Measurements from ENCODE around the gene MANF.
"Not testable (repeated sequence)": the region's sequence is repeated elsewhere in the genome, so short reads cannot be mapped to it uniquely, and the experiment has no call there.

Gene MANF

GRCh38 chr3:51384726-51385473 lies at the start of gene MANF:
TSS of gene MANF (plus strand) at chr3:51385291. CDS start at chr3:51385343, 52 bp downstream.
- peak; percentile 90 for DNase-seq

DNA sequence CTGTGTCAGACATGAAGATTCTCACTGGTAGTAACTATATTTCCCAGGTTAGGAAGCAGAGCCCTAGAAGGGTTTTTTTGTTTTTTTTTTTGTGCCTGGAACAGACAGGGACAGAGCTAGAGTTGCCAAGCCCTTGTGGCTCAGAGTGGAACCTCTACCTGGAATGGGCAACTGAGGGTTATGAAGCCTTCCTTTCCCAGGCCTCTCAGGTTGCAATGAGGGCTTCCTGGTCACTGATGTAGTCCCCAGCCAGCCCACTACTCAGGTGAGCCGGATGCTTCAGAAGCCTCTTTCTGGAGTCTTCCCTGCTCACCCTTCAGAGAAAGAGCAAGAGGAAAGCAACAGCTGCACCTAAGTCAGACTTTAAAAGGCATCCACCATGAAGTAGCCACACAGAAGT lies 48.8 kb upstream of the MANF start:
- DNase-seq, result no peak

- DNase-seq, result no peak
These were observed 47.4 kb upstream of the MANF start for GRCh38 chr3:51337666-51338065.

GRCh38 chr3:51338632-51339031 lies 46.5 kb upstream of the MANF start:
- DNase-seq, result no peak

DNA sequence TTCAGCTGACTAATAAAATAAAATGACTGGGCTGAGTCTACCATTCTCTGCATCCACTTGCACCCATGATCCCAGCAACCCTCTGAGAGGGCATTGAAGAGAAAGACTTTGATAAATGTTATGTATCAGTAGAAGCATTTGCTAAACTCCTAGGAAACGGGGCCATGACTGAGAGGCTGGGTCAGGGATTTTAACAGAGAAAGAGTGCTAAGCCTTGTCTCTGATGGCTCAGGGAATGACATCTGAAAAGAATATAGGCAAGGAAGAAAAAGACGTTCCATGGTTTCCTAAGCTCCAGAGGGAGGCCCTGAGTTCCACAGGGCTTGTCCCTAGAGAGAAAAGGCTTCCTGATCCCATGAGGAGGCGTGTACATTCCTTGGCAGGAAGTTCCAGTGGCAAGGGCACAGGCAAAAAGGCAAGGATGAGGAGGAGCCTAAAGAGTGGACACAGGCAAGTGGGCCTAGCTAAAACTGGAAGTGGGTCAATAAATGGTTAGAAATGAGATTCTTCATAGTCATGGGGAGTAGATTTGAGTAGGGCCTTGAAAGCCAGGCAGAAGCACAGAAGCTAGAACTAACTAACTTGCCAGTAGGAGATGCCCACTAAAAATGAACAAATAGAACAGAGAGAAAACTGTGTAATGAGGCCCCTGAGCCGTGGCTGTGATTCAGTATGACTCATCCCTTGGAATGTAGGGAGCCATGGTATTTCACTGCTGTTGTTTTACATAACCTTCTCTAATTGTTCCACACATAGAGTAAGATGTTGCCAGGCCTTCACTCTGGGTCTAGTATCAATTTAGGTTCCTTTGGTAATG lies 44.9 kb upstream of the MANF start:
- no peak for DNase-seq

- DNase-seq, result no peak
These were observed 44.0 kb upstream of the MANF start for GRCh38 chr3:51340989-51341636.

DNA sequence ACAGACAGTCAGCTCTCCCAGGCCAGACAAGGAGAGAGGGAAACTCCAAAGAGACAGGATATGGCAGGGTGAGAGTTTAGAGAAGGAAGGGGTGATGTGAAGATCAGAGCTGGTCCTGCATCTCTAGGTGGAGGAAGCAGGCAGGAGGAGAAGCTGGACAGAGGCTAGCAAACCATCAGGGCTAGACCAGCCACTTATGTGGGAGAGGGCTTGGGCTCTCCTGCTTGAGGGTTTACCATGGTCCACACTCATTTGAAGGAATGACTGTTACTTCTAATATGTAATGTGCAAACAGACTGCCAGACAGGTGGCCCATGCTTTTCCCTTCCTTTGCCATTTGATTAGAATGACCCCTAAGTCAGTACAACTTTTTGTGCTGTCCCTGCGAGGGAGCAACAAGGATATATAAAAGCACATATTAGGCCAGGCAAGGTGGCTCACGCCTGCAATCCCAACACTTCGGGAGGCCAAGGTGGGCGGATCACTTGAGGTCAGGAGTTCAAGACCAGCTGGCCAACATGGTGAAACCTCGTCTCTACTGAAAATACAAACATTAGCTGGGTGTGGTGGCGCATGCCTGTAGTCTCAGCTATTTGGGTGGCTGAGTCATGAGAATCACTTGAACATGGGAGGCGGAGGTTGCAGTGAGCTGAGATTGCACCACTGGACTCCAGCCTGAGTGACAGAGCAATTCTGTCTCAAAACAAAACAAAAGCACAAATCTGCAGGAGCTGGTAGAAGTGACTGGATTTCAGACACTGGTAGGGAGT lies 41.0 kb upstream of the MANF start:
- DNase-seq, result no peak

GRCh38 chr3:51350751-51351150 lies 34.3 kb upstream of the MANF start:
- DNase-seq, result no peak

DNA sequence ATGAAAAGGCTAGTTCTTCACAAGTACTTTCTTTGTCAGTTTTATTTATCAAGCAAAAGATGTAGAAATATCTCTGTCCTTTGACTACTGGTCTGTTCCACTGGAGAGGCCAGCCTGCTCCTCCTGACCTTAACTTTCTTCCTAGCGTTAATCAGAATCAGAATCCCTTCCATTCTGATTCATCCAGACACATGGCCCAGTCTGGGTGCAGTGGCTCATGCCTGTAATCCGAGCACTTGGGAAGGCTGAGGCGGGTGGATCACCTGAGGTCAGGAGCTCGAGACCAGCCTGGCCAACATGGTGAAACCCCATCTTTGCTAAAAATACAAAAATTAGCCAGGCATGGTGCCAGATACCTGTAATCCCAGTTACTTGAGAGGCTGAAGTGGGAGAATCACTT lies 32.0 kb upstream of the MANF start:
- DNase-seq, result no peak

GRCh38 chr3:51353691-51354090 lies 31.4 kb upstream of the MANF start:
- DNase-seq, result no peak

DNA sequence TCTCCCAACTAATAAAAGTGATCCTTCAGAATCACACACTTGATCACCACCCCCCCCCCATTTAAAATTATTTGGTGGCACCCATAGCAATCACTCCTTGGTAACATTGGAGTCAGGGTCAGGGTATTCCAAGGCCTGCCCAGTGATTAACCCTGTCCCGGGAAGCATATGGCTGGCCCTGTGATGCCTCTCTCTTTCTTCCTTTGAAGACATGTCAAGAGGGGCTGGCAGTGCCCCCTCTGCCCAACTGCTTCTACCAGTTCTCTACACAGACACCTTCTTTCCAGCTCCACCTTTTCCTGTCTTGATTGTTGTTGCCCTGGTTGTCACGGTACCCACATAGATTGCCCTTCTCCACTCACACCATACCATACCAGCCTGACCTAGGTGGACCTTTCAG lies 30.9 kb upstream of the MANF start:
- no peak for DNase-seq

DNA sequence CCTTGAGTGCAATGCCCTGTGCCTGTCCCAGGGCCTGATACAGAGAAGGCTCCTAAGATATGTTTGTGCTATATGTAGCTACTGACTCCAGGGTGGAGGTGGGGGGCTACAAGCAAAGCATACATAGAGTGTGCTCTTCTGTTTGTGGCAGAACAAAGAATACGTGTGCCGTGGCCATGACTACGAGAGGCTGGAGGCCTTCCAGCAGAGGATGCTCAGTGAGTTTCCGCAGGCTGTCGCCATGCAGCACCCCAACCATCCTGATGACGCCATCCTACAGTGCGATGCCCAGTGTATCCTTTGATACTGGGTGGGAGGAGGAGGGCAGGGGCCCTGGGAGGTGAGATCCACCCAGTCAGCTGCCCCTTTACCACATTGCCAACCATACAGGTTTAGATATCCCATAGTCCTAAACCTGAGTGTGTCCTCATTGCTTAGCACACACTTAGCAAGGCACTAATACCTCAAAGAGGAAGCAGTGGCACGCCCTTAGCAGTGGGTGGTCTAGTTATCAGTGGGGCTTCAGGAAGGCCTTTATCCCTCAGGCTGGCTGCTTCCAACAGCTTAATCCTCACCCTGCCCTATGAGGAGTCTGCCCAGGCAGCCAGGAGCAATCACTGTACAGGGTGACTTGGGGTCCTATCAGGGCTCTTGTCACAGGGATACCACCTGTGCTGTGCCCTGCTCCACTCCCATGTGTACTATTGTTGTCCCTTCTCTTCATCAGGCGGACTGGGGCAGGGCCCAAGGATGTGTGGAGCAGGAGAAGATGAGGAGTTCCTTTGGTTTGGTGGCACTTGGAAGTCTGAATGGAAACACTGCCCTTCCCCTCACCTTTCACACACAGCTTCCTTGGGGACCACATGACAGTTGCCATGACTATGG lies 30.1 kb upstream of the MANF start:
- DNase-seq, result no peak

- no peak for DNase-seq
These were observed 29.1 kb upstream of the MANF start for GRCh38 chr3:51355891-51356578.

- no peak for DNase-seq
These were observed 27.2 kb upstream of the MANF start for GRCh38 chr3:51357856-51358255.

DNA sequence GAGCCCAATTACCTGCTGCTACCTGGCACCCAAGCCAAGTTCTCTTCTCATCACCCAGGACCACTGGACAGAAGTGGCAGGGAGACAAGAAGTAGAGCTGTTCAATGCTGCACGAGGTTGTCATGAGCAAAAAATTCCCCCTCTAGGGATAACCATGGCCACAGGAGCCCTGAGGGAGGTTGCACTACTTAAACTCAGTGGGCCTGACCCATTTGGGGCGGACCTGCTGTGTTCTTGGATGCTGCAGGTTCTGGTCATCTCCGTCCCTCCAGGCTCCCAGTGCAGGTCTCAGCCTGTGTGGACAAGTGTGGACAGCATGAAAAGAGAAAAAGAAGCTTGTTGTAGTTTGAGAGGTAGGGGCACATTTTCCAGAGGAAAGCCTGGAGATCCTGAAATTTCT lies 26.1 kb upstream of the MANF start:
- no peak for DNase-seq

DNA sequence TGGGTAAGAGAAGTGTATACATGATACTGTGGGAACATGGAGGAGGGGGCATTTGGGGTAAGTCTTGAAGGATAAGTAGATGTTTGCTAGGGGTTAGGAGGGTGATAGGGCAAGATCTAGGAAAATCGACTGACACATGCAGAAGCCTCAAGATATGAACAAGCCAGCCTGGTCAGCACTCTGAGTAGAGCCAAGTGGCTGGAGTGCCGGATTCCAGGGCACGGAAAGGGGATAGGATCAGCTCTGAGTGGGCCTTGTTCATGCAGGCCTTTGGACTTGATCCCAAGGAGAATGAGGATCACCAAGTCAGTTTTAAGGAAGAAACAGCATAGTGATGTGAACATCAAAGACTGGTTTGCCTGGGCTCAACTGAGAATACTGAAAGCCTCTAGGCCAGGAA lies 24.3 kb upstream of the MANF start:
- no peak for DNase-seq

DNA sequence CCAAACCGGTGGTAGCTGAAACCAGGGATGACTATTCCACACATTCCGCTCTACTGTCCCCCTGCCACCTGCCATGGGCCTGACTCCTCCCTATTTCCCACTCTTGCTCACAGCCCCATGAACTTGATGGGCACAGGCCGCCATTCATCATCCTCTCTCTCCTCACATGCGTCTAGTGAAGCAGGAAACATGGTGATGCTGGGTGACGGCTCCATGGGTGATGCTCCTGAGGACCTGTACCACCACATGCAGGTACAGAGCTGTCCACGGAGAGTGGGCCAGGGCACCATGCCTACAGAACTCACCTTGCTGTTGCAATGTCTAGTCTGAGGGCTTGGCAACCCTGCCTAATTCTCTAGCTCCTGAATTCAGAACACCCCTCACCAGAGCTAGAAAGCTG lies 23.3 kb upstream of the MANF start:
- DNase-seq, result no peak

DNA sequence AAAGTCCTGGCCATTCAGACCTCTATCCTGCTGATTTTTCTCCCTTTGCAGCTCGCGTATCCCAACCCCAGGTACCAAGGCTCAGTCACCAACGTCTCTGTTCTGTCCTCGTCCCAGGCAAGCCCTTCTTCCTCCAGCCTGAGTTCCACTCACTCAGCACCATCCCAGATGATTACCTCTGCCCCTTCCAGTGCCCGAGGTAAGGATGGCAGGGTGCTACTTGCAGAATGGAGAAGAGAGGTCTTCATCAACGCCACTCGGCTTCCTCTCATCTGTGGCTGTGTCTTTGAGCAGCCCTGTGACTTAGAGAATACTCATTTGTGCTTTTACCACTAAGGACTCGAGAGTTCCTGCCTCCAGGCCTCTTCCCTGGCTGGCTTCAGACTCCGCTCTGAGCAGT lies 22.6 kb upstream of the MANF start:
- DNase-seq, result no peak

GRCh38 chr3:51368276-51368675 lies 16.8 kb upstream of the MANF start:
- DNase-seq, result not testable (repeated sequence)

- peak; percentile 27 for DNase-seq
These were observed 13.0 kb upstream of the MANF start for GRCh38 chr3:51371943-51372557.

All from NCI-H2171 treated with DMSO at 0.1 percent for 48 hours (cell line).